ENCODE measurements around the gene FAM43B. TPM values are rescaled to one million over a fixed set of nuclear protein-coding genes. Genes with fewer than 3 reads are reported as not detected.

FAM43B gene
- total and polyA plus RNA-seq, 10 of the 15 experiments (the other 5 are each of a cell fraction or from before 2014, with no cell fraction given): not detected

GRCh38 chr1:20552728-20553445 is 514 bp downstream of the FAM43B start:
- Histone ChIP-seq H4K20me1 (ENCODE audit: control insufficient read depth, insufficient read depth) (no peaks in the 10 kb centered on the region), H3K9ac (ENCODE audit: control insufficient read depth, insufficient read depth, low read length) (no peak overlapping the region), H3K4me1 (ENCODE audit: control insufficient read depth, insufficient read depth, low read length) (no peaks in the 10 kb centered on the region), H3K36me3 (ENCODE audit: control insufficient read depth in 2 of 2, insufficient read depth in 2 of 2, low read length in 1 of 2) (no peaks in the 10 kb centered on the region), H3K4me2 (ENCODE audit: control insufficient read depth, insufficient read depth) (no peak overlapping the region), H2AFZ (ENCODE audit: control insufficient read depth, low read depth, low read length) (no peak overlapping the region), H3K27ac (ENCODE audit: control insufficient read depth, insufficient read depth) (no peak overlapping the region), H3K9me3 (replicated peaks; ENCODE audit: control insufficient read depth, insufficient read depth, low read length) (no peaks in the 10 kb centered on the region), H3K79me2 (ENCODE audit: control insufficient read depth, insufficient read depth, low read length) (no peaks in the 10 kb centered on the region), H3K27me3 (replicated peaks in 1 of 2; ENCODE audit: control insufficient read depth in 2 of 2, insufficient read depth in 2 of 2, low read length in 1 of 2) (peaks cover 5 to 10% of the 10 kb centered on the region in 2 experiments), H3K4me3 (no peak overlapping the region)
- ChIA-PET POLR2A (no interaction called here), SMC1A (ENCODE audit: uncharacterized antibody, unreplicated experiment) (no interaction called here), RAD21 (ENCODE audit: unreplicated experiment) (no interaction called here), CTCF (no interaction called here)
- intact Hi-C loops (cut with micrococcal nuclease; ENCODE audit: unreplicated experiment): no loop called here
- no peak for ATAC-seq
- no TSS peak for BruUV-seq (replicated peaks)
- FAIRE-seq: no peak
- TF ChIP-seq SUZ12 (IDR thresholded peaks at IDR 0.05; ENCODE audit: unreplicated experiment): peak; percentile 1
- no peak for TF ChIP-seq MXI1 (IDR thresholded peaks at IDR 0.05; ENCODE audit: low read depth, low read length)
- in situ Hi-C loops (cut with MboI): no loop called here
- WGBS (ENCODE audit: insufficient coverage, insufficient replicate concordance, low lambda C conversion rate, missing lambda C conversion rate): 17% methylated on average over 66 of the region's 82 CpGs
- DNase-seq (ENCODE audit: low read depth, low spot score): no peak

GRCh38 chr1:20555025-20555757 is 2.8 kb downstream of the FAM43B start:
- H3K9ac ChIP-seq (ENCODE audit: control insufficient read depth, insufficient read depth, low read length): no peak overlapping the region
- in situ Hi-C loops (cut with MboI): no loop called here
- FAIRE-seq: no peak
- SMC1A ChIA-PET (ENCODE audit: uncharacterized antibody, unreplicated experiment): no interaction called here
- H3K4me1 ChIP-seq (ENCODE audit: control insufficient read depth, insufficient read depth, low read length): no peaks in the 10 kb centered on the region
- no peak for ATAC-seq
- H3K36me3 ChIP-seq (ENCODE audit: control insufficient read depth in 2 of 2, insufficient read depth in 2 of 2, low read length in 1 of 2): no peaks in the 10 kb centered on the region
- 11% methylated on average over 7 of the region's 7 CpGs for whole genome bisulfite sequencing (ENCODE audit: insufficient coverage, insufficient replicate concordance, low lambda C conversion rate, missing lambda C conversion rate)
- no peaks in the 10 kb centered on the region for H4K20me1 ChIP-seq (ENCODE audit: control insufficient read depth, insufficient read depth)
- H3K4me2 ChIP-seq (ENCODE audit: control insufficient read depth, insufficient read depth): no peak overlapping the region
- CTCF ChIA-PET: no interaction called here
- POLR2A ChIA-PET: no interaction called here
- no peak for DNase-seq (ENCODE audit: low read depth, low spot score)
- no peak overlapping the region for H2AFZ ChIP-seq (ENCODE audit: control insufficient read depth, low read depth, low read length)
- no TSS peak for BruUV-seq (replicated peaks)
- TF ChIP-seq NR2C2 (IDR thresholded peaks at IDR 0.05; ENCODE audit: borderline replicate concordance, control insufficient read depth, insufficient read length, low read depth) (no peak), MYC (IDR thresholded peaks at IDR 0.05; ENCODE audit: insufficient read depth, insufficient read length, insufficient replicate concordance, low read length, severe bottlenecking) (no peak), BCL11A (IDR thresholded peaks at IDR 0.05; ENCODE audit: low read depth, low read length) (no peak), EP300 (IDR thresholded peaks at IDR 0.05; ENCODE audit: borderline replicate concordance in 1 of 2, control insufficient read depth in 1 of 2, low read depth in 2 of 2, low read length in 2 of 2) (no peak), POU2F2 (IDR thresholded peaks at IDR 0.05; ENCODE audit: borderline replicate concordance, low read depth, low read length) (no peak), ATF7 (IDR thresholded peaks at IDR 0.05; ENCODE audit: low read depth) (no peak)
- TF ChIP-seq, protein P1, sequence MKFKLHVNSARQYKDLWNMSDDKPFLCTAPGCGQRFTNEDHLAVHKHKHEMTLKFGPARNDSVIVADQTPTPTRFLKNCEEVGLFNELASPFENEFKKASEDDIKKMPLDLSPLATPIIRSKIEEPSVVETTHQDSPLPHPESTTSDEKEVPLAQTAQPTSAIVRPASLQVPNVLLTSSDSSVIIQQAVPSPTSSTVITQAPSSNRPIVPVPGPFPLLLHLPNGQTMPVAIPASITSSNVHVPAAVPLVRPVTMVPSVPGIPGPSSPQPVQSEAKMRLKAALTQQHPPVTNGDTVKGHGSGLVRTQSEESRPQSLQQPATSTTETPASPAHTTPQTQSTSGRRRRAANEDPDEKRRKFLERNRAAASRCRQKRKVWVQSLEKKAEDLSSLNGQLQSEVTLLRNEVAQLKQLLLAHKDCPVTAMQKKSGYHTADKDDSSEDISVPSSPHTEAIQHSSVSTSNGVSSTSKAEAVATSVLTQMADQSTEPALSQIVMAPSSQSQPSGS (IDR thresholded peaks at IDR 0.05; ENCODE audit: low read length): no peak
- no peaks in the 10 kb centered on the region for H3K79me2 ChIP-seq (ENCODE audit: control insufficient read depth, insufficient read depth, low read length)
- H3K4me3 ChIP-seq: no peak overlapping the region
- intact Hi-C loops (cut with micrococcal nuclease; ENCODE audit: unreplicated experiment): no loop called here
- no peaks in the 10 kb centered on the region for H3K9me3 ChIP-seq (replicated peaks; ENCODE audit: control insufficient read depth, insufficient read depth, low read length)
- H3K27me3 ChIP-seq (replicated peaks in 1 of 2; ENCODE audit: control insufficient read depth in 2 of 2, insufficient read depth in 2 of 2, low read length in 1 of 2): peaks cover 5 to 10% of the 10 kb centered on the region in 2 experiments
- no peak overlapping the region for H3K27ac ChIP-seq (ENCODE audit: control insufficient read depth, insufficient read depth)
- RAD21 ChIA-PET (ENCODE audit: unreplicated experiment): no interaction called here

Measured in GM12878 (cell line).